Measurements from ENCODE around the gene CSPG4. TPM values are rescaled to one million over a fixed set of nuclear protein-coding genes. Genes with fewer than 3 reads are reported as not detected.
"Not testable (repeated sequence)": the region's sequence is repeated elsewhere in the genome, so short reads cannot be mapped to it uniquely, and the experiment has no call there.

CSPG4 gene
- total RNA-seq, 1 experiment from 2014 or later, result 2.4 TPM

DNA sequence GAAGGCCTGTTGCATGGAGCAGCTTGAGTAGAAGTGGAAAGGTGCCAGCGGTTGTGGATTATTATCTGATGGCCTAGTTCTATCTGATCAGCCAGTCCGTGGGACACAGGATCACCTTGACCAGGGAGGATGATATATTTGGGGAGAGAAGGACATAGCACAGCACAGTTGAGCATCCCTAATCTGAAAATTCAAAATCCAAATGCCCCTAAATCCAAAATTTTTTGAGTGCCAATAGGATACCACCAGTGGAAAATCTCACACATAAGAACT, 6.0 kb downstream of the CSPG4 start:
- H2AFZ ChIP-seq, result no peak overlapping the region
- no peak overlapping the region for H3K4me3 ChIP-seq
- TF ChIP-seq, protein P1, sequence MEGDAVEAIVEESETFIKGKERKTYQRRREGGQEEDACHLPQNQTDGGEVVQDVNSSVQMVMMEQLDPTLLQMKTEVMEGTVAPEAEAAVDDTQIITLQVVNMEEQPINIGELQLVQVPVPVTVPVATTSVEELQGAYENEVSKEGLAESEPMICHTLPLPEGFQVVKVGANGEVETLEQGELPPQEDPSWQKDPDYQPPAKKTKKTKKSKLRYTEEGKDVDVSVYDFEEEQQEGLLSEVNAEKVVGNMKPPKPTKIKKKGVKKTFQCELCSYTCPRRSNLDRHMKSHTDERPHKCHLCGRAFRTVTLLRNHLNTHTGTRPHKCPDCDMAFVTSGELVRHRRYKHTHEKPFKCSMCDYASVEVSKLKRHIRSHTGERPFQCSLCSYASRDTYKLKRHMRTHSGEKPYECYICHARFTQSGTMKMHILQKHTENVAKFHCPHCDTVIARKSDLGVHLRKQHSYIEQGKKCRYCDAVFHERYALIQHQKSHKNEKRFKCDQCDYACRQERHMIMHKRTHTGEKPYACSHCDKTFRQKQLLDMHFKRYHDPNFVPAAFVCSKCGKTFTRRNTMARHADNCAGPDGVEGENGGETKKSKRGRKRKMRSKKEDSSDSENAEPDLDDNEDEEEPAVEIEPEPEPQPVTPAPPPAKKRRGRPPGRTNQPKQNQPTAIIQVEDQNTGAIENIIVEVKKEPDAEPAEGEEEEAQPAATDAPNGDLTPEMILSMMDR (conservative IDR thresholded peaks at IDR 0.05), result no peak
- no peak for TF ChIP-seq EZH2 (IDR thresholded peaks at IDR 0.05; ENCODE audit: low read depth)
- no peaks in the 10 kb centered on the region for H3K9me2 ChIP-seq (ENCODE audit: insufficient read depth)
- no peaks in the 10 kb centered on the region for H4K20me1 ChIP-seq (ENCODE audit: insufficient read depth)
- H3K36me3 ChIP-seq (ENCODE audit: low read depth), result no peaks in the 10 kb centered on the region
- H3K4me1 ChIP-seq (replicated peaks; ENCODE audit: insufficient read depth), result peaks cover 9% of the 10 kb centered on the region
- H3K9me3 ChIP-seq (ENCODE audit: insufficient read depth, low read depth), result no peaks in the 10 kb centered on the region
- no peak for DNase-seq
- H3K4me2 ChIP-seq, result no peak overlapping the region
- H3F3A ChIP-seq (ENCODE audit: insufficient read depth, low read depth), result peaks cover 4% of the 10 kb centered on the region; the same call in 1 of the 2 replicates
- ChIA-PET CTCF (no interaction called here), POLR2A (ENCODE audit: unreplicated experiment) (no interaction called here)
- BruUV-seq (replicated peaks), result no TSS peak
- no peak overlapping the region for H3K27ac ChIP-seq
- intact Hi-C loops (cut with micrococcal nuclease; ENCODE audit: unreplicated experiment), result no loop called here
- no peaks in the 10 kb centered on the region for H3K79me2 ChIP-seq (ENCODE audit: low read depth)
- no peaks in the 10 kb centered on the region for H3K27me3 ChIP-seq (ENCODE audit: insufficient read depth, low read depth)

DNA sequence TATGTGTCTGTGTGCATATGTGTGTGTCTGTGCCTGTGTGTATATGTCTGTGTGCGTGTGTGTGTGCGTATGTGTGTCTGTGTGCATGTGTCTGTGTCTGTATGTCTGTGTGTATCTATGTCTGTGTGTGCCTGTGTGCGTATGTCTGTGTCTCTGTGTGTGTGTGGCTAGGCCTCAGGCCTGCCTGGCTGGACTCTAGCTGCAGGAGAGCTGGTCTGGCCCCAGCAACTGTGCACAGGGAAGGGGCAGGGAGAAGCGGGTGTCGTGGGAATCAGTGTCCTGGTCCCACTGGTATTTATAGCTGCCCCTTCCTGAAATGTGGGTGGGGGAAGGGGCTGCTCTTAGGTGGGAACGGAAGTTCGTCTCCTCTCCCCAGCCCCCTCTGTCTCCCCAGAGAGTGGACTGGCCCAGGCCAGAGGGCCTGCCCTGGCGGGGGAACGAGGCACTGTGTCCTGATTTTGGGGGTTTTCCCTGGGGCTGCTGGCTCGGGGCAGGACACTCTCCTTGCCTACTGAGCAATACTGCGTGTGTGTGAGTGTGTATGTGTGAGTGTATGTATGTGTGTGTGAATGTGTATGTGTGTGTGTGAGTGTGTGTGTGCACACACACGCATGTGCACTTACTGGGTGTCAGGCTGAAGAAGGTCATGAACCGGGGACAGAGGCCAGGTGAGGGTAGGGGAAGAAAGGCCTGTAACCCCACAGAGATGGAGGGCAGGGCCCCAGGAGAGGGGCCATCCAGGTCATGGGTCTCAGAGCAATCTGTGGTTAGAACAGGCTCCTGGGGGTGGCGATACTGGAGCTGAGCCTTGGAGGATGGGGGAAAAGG, 6.6 kb downstream of the CSPG4 start:
- H3K9me3 ChIP-seq (ENCODE audit: insufficient read depth, low read depth), result no peaks in the 10 kb centered on the region
- CTCF ChIA-PET, result no interaction called here
- no peak for TF ChIP-seq EZH2 (IDR thresholded peaks at IDR 0.05; ENCODE audit: low read depth)
- TF ChIP-seq, protein P1 (conservative IDR thresholded peaks at IDR 0.05), result no peak

DNA sequence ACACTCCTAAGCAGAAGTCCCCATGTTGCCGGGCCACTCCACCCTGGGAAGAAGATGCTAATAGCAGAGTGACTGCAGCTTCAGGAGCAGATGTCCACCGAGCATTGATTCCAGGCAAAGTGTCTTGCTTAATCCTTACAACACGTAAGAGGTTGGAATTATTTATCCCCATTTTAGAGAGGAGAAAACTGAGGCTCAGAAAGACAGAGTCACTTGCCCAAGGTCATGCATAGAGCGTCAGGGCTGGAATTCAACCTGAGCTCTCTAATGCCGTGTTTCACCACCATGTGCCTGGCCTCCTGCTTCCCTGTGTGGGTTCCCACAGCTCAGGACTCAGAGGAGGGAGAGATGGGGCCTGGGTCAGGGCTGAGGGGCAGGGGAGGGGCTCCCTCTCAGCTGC, 7.3 kb downstream of the CSPG4 start:
- H3K79me2 ChIP-seq (ENCODE audit: low read depth); H3K4me1 ChIP-seq (replicated peaks; ENCODE audit: insufficient read depth); H3K36me3 ChIP-seq (ENCODE audit: low read depth); H3K4me2 ChIP-seq; H3K4me3 ChIP-seq; POLR2A ChIA-PET (ENCODE audit: unreplicated experiment); H3K9me2 ChIP-seq (ENCODE audit: insufficient read depth); H3K27me3 ChIP-seq (ENCODE audit: insufficient read depth, low read depth); BruUV-seq (replicated peaks); H3K9me3 ChIP-seq (ENCODE audit: insufficient read depth, low read depth); H3F3A ChIP-seq (ENCODE audit: insufficient read depth, low read depth); H2AFZ ChIP-seq; H3K27ac ChIP-seq; intact Hi-C loops (cut with micrococcal nuclease; ENCODE audit: unreplicated experiment); DNase-seq; H4K20me1 ChIP-seq (ENCODE audit: insufficient read depth): not testable (repeated sequence)
- CTCF ChIA-PET, result interaction anchor here (0.6 kb wide), 1 partner anchor 109 kb away, joined by 3 read pairs; no protein-coding TSS in a partner anchor

More for the DNA sequence above, 6.6 kb downstream of the CSPG4 start:
- H3K79me2 ChIP-seq (ENCODE audit: low read depth), result no peaks in the 10 kb centered on the region
- H2AFZ ChIP-seq, result no peak overlapping the region
- no peaks in the 10 kb centered on the region for H3K27me3 ChIP-seq (ENCODE audit: insufficient read depth, low read depth)
- H3K36me3 ChIP-seq (ENCODE audit: low read depth), result no peaks in the 10 kb centered on the region
- DNase-seq, result no peak
- peaks cover 4% of the 10 kb centered on the region; the same call in 1 of the 2 replicates for H3F3A ChIP-seq (ENCODE audit: insufficient read depth, low read depth)
- H3K4me1 ChIP-seq (replicated peaks; ENCODE audit: insufficient read depth), result peaks cover 9% of the 10 kb centered on the region
- POLR2A ChIA-PET (ENCODE audit: unreplicated experiment), result no interaction called here
- no TSS peak for BruUV-seq (replicated peaks)
- no peak overlapping the region for H3K27ac ChIP-seq
- no peaks in the 10 kb centered on the region for H4K20me1 ChIP-seq (ENCODE audit: insufficient read depth)
- intact Hi-C loops (cut with micrococcal nuclease; ENCODE audit: unreplicated experiment), result no loop called here
- no peak overlapping the region for H3K4me2 ChIP-seq
- H3K4me3 ChIP-seq, result no peak overlapping the region
- H3K9me2 ChIP-seq (ENCODE audit: insufficient read depth), result no peaks in the 10 kb centered on the region

DNA sequence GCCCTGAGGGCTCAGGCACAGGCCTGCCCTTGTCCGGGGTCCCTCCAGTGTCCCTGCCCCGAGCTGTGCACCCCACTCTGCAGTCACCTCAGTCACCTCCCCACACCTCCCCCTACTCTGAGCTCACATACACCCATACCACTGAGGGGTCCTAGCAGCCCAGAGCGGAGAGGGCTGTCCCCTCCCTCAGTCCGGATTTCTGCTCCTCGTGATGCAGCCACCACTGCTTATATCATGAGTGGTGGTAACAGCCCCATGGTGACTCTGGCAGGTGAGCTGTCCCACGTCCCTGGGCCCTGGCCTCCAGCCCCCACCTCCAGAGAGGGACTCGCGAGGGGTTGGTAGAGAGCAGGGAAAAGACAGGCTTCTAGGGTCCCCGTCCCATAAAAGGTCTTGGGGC, 8.0 kb downstream of the CSPG4 start:
- no peaks in the 10 kb centered on the region for H3K36me3 ChIP-seq (ENCODE audit: low read depth)
- no peaks in the 10 kb centered on the region for H3K79me2 ChIP-seq (ENCODE audit: low read depth)
- intact Hi-C loops (cut with micrococcal nuclease; ENCODE audit: unreplicated experiment), result no loop called here
- H3K27me3 ChIP-seq (ENCODE audit: insufficient read depth, low read depth), result no peaks in the 10 kb centered on the region
- no peak overlapping the region for H3K4me2 ChIP-seq
- no peak overlapping the region for H2AFZ ChIP-seq
- peaks cover 4% of the 10 kb centered on the region; the same call in 1 of the 2 replicates for H3F3A ChIP-seq (ENCODE audit: insufficient read depth, low read depth)
- CTCF ChIA-PET, result interaction anchor here (0.6 kb wide), 1 partner anchor 110 kb away, joined by 3 read pairs; no protein-coding TSS in a partner anchor
- H4K20me1 ChIP-seq (ENCODE audit: insufficient read depth), result no peaks in the 10 kb centered on the region
- no peak for DNase-seq
- H3K9me3 ChIP-seq (ENCODE audit: insufficient read depth, low read depth), result no peaks in the 10 kb centered on the region
- POLR2A ChIA-PET (ENCODE audit: unreplicated experiment), result no interaction called here
- H3K27ac ChIP-seq, result no peak overlapping the region
- no TSS peak for BruUV-seq (replicated peaks)
- H3K9me2 ChIP-seq (ENCODE audit: insufficient read depth), result no peaks in the 10 kb centered on the region
- H3K4me1 ChIP-seq (replicated peaks; ENCODE audit: insufficient read depth), result peaks cover 9% of the 10 kb centered on the region
- H3K4me3 ChIP-seq, result no peak overlapping the region
- TF ChIP-seq, protein P1 (conservative IDR thresholded peaks at IDR 0.05), result no peak
- no peak for TF ChIP-seq EZH2 (IDR thresholded peaks at IDR 0.05; ENCODE audit: low read depth)
